GM19397 (cell line): ENCODE data around the gene SLC12A7.
"Not testable (repeated sequence)": the region's sequence is repeated elsewhere in the genome, so short reads cannot be mapped to it uniquely, and the experiment has no call there.

Experiments
- ATAC-seq: cut with Tn5 transposase; IDR thresholded peaks from one replicate; pipeline ENCODE4 v1.9.1; 2021; ENCODE audit warnings: mild to moderate bottlenecking, moderate library complexity; ENCODE audit not compliant: unreplicated experiment

Gene SLC12A7

GRCh38 chr5:1083026-1083425, 28.8 kb downstream of the SLC12A7 start:
- not testable (repeated sequence) for ATAC-seq

- ATAC-seq, result no peak
Observed at GRCh38 chr5:1081519-1081918, 30.3 kb downstream of the SLC12A7 start.

DNA sequence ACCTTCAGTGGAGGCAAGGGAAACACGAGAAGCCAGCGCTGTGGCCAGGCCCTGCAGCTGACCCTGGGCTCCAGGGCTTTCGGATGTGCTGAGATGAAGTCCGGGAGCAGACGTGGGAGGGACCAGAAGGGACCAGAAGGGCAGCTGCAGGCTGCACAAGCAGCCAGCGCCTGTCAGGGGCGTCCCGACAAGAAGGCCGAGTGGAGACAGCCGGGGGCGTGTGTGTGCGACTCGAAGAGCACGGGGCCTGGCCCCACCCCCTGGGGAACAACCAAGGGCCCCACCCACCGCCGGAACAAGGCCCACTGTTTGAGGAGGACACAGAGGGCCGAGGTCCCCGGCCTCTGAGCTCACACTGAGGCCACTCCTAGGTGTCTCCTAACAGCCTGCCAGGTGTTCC, 31.4 kb downstream of the SLC12A7 start:
- no peak for ATAC-seq

GRCh38 chr5:1079961-1080360, 31.9 kb downstream of the SLC12A7 start:
- ATAC-seq, result no peak

DNA sequence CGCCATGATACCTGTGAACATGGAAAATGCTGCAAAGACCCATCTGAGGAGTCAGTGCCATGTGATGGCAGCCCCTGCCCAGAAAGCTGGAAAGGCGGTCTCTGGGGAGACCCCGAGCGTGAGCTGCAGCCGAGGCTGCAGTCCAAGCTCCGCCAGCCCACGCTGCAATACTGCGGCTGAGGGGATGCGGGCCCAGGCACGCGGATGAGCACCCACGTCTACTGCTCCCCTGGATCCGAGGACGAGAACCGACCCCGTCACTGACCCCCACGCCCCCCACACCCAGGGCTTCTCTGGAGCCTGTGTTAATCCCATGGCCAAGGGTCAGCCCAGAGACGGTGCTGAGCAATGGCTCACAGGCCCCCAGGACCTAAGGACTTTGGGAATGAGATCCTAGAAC, 32.4 kb downstream of the SLC12A7 start:
- no peak for ATAC-seq

GRCh38 chr5:1078851-1079250, 33.0 kb downstream of the SLC12A7 start:
- no peak for ATAC-seq

DNA sequence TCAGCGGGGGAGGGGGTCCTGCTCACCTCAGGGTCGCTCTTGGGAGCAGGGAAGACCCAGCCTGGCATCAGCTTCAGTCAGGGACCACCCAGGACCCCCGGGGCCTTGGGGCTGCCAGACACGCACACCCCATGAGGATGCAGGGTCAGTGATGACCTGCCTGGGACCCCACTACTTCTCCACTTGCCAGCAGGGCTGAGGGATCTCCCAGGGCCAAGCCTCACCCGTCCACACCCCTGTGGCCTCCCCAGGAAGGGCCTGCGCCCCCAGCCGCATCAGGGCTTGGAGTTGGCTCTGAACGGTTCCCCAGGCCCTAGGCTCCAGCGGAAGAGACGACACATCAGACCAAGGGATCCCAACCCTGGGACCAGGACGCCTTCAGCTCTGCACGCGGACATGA, 33.7 kb downstream of the SLC12A7 start:
- no peak for ATAC-seq

DNA sequence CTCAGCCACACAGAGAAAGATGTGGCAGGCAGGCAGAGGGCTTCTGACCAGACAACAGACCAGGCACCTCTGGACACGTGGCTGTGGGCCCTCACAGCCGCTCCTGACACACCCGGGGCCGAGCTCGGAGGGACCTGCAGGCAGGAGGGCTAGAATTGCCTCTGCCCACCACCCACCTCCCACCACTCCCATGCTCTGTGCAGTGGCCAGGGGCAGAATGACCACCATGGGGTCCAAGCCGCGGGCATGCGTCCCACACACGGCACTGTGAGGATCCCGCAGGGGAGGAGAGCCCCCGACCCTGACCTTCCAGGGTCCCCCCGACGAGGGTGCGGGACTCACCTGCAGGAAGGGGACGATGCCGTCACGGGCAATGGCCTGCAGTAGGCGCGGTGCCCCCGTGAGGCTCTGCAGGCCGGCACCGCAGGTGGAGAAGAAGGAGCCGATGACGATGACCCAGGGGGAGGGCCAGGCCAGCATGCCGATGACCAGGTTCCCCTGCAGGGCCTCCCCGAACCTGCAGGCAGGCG, 34.3 kb downstream of the SLC12A7 start:
- ATAC-seq, result no peak

- ATAC-seq, result no peak
Observed at GRCh38 chr5:1077026-1077425, 34.8 kb downstream of the SLC12A7 start.

GRCh38 chr5:1076406-1076805, 35.5 kb downstream of the SLC12A7 start:
- ATAC-seq, result no peak

GRCh38 chr5:1075931-1076330, 35.9 kb downstream of the SLC12A7 start:
- no peak for ATAC-seq

GRCh38 chr5:1075555-1075881, 36.3 kb downstream of the SLC12A7 start:
- no peak for ATAC-seq

DNA sequence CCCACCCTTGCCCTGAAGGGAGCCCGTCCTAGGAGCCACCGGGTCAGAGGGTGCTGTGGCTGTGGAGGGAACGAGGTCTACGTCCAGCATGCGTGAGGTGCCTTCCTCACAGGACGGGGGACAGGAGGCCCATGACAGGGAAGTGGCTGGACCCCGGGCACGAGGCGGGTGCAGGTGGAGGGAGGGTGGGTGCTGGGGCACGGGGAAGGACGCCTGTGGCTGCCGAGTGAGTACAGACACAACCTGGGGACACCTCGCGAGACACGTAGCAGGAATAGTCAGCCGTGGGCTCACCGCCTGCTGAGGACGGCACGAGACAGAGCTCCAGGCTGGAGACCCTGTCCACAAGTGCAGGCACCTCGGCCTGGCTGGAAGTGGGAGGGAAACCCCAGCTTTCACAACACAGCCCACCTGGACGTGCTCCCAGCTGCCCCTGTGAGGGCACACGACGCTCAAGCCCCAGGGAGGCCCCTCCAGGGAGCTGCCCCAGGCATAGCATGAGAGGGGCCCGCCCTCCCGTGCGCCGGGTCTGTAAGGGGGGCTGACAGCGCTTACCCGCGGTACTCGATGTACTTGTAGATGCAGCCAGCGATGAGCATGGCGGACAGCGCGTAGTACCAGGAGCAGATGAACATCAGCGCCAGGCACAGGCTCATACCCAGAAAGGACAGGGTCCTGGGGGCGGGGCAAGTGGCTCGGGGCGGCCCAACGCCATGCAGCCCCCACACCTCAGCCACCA, 36.9 kb downstream of the SLC12A7 start:
- no peak for ATAC-seq

GRCh38 chr5:1074226-1074625, 37.6 kb downstream of the SLC12A7 start:
- no peak for ATAC-seq

GRCh38 chr5:1073239-1074102, 38.4 kb downstream of the SLC12A7 start:
- no peak for ATAC-seq

GRCh38 chr5:1069720-1070088, 42.2 kb downstream of the SLC12A7 start:
- ATAC-seq, result no peak

- no peak for ATAC-seq
Observed at GRCh38 chr5:1068895-1069719, 42.8 kb downstream of the SLC12A7 start.

- ATAC-seq, result no peak
Observed at GRCh38 chr5:1068204-1068894, 43.5 kb downstream of the SLC12A7 start.

DNA sequence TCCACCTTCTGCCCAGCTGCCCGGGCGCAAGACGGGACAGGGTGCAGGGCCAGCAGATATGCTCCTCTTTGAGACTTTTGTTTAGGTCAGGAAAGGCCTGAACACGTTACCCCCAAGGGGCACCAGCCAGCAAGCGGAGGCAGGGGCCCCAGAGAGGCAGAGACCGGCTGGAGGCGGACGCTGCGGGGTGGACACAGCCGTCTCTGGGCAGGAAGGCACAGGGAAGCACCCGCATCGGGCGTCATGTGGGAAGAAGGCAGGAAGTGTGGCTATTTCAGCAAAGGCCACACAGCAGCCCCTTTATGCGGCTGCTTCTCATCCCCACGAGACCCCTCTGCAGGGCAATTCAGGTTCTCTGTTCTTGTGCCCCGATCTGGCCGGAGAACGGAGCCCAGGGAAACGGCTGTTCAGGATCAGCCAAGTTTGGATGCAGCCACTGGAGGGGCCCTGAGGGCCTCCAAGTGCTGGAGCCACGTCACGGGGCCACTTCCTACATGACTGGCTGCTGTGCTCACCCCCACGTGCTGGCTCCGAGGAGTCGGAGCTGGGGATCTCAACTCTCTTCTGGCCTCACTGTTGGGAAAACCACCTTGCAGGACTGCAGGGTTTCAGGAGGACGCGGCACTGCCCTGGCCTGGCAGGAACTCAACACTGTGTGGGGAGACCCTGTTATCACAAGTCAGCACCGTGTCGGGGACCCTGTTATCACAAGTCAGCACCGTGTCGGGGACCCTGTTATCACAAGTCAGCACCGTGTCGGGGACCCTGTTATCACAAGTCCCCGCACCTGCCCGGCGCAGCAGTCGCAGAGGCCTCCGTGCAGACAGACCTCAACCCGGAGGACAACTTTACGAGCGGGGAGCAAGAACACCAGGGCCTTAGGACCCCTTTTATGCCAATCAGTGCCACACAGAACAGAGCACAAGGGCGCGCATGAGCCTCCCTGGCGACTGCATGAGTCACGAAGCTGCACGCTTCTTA, 44.4 kb downstream of the SLC12A7 start:
- no peak for ATAC-seq

- ATAC-seq, result no peak
Observed at GRCh38 chr5:1066676-1067075, 45.2 kb downstream of the SLC12A7 start.
